HG02938 (cell line): ENCODE data around the gene GEMIN4.

Source experiments
- ATAC-seq: cut with Tn5 transposase; IDR thresholded peaks from one replicate; pipeline ENCODE4 v1.9.1; 2021; ENCODE audit warnings: mild to moderate bottlenecking, moderate library complexity; ENCODE audit not compliant: unreplicated experiment

GEMIN4 gene

DNA sequence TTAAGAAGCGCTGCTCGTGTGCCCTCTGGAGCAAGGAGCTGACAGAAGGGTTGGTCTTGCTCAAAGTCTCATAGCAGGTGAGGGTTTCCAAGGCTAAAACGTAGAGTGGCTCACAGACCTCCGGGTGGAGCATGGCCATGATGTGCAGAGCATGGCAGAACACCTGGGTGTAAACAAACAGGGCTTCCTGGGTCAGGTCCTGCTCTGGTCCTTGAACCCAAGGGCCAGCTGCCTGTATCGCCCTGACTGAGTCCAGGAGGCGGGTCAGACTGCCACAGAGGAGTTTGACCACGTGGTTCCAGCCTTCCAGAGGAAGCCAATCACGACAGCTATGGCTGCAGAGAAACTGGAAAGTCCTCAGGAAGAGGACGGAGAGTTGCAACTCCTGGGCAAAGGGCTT is 7.1 kb downstream of the GEMIN4 start:
- no peak for ATAC-seq

DNA sequence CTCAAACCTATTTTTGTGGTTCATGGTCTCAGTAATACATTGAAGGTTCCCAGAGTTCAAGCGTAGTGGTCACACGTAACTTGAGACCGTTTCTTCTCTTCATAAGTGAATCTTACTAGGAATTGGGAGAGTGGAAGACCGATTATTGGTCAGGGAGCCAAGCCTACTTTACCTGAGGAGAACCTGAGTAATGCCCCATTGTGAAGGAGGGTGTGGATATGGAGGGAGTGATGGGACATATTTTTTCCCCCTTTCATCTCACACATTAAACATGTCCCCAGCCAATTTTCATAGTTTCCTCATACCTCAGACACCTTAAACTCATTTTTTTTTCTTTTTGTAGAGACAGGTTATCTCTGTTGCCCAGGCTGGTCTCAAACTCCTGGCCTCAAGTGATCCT is 8.9 kb downstream of the GEMIN4 start:
- no peak for ATAC-seq

DNA sequence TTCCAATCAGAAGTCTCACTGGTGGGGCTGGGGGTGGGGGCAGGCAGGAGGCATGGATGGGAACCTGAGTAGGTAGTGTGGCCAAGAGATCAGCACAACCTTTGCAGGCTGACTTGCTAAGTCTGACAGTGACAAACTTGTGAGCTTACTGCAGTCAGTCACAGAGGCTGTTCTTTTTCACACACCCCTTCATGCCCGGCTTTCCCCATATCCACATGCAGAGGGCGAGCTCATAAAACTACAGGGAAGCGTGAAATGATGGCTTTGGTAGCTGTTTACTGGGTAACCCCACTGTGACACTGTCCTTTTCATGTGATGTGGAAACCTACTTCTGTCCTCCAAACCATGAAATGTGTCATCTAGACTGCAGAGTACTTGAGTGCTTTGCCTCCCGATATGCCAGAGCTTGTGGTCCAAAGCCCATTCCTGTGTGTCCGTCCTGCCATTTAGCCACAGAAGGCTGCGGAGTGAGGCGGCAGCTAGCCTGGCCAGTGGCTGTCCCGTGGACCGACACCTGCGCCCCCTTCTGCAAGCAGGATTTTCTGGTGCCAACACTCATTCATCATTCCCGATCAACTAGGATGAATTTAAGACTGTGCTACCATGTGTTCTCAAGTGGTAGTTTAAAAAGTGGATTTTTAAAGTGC is 9.8 kb downstream of the GEMIN4 start:
- no peak for ATAC-seq

GRCh38 chr17:740240-741017 is 11.6 kb downstream of the GEMIN4 start:
- peak; percentile 90 for ATAC-seq

GRCh38 chr17:737561-738113 is 14.4 kb downstream of the GEMIN4 start:
- ATAC-seq: no peak

GRCh38 chr17:733743-734142 is 18.3 kb downstream of the GEMIN4 start:
- no peak for ATAC-seq

- ATAC-seq: no peak
These were observed 19.0 kb downstream of the GEMIN4 start for GRCh38 chr17:732902-733720.

DNA sequence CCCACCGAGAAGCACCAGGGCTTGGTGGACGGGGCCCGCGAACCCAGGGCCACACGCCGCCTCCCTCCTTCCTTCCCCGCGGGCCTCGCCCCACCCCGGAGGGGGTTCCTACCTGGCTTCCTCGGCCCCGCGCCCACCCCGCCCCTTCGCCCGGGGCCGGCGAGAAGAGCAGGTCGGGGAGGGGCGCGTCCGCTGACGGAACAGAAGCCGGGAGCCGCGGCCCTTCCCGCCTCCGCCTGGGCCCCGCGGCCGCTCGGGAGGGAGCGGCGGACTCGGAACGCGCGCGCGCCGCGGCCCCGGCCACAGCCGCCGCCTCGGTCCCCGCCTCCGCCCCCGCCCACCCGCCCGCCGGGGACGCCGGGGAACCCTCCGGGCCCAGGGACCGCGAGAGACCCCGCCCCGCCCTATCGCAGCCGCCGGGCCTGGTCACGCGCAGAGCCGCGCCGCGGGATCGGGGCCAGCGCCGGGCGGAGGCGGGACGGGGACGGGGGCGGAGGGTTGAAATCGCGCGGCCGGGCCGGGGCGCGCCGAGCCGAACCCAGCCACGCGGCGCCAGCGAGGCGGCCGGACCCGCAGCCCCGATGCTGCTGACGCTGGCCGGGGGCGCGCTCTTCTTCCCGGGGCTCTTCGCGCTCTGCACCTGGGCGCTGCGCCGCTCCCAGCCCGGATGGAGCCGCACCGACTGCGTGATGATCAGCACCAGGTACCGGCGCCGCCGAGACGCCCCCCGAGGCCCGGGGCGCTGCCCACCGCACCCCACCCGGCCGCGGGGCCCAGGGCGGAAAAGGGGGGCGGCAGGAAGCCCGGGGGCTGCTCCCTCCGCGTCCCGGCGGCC is 19.8 kb downstream of the GEMIN4 start, which contains the start of gene TLCD3A:
TLCD3A (plus strand) TSS at position 530 of the 835 bp plus-strand sequence; CDS start at position 582, 52 bp downstream.
- no peak for ATAC-seq

- ATAC-seq: no peak
These were observed 20.4 kb downstream of the GEMIN4 start for GRCh38 chr17:731644-732066.

- ATAC-seq: no peak
These were observed 23.2 kb downstream of the GEMIN4 start for GRCh38 chr17:728911-729310.

DNA sequence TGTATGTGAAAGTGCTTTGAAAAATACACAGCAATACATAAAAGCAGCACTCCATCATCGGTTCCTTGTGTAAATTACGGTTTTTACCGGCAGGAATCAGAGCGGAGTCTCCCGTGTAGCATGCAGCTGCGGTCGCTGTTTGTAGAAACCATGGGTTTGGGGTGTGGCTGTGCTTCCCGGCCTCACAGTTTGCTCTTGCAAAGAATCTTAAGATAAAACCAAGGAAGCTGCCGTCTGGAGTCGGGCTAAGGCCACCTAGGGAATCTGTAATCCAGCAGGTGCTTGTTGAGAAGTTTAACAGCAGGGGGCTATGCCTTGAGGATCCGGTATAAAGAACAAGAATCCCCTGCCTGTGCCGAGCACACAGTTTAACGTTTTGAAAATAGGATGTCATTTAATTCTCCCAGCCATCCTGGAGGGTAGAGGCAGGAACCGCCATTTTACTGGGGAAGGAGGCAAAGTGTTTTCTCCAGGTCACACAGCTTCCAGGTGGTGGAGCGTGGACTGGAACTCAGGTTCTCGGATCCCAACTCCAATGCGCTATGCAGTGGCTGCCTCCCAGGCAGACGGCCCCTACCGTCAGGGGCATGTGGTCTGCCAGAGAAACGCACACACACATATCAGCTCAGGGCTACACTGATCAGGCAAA is 25.7 kb downstream of the GEMIN4 start:
- ATAC-seq: no peak

DNA sequence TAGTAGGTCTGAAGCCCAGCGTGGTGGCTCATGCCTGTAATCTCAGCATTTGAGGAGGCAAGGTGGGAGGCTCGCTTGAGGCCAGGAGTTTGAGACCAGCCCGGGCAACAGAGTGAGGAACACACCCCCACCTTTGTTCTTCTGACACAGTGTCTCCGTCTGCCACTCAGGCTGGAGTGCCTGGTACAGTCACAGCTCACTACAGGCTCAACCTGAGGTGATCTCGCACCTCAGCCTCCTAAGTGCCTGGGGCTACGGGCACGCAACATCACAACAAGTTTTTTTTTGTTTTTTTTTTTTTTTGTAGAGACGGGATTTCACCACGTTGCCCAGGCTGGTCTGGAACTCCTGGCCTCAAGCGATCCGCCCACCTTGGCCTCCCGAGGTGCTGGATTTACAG is 26.3 kb downstream of the GEMIN4 start:
- no peak for ATAC-seq

DNA sequence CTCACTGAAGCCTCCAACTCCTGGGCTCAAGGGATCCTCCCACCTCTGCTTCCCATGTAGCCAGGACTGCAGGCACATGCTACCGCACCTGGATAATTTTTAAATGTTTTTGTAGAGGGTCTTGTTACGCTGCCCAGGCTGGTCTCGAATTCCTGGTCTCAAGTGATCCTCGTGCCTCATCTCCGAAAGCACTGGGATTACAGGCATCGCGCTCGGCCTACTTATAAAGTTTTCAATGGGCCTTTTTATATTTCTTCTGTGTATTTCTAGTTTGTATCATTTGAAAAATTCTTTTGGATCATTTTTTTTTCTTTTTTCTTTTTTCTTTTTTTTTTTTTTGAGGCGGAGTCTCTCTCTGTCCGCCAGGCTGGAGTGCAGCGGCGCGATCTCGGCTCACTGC is 27.0 kb downstream of the GEMIN4 start:
- ATAC-seq: no peak

- ATAC-seq: no peak
These were observed 30.5 kb downstream of the GEMIN4 start for GRCh38 chr17:721540-721937.

DNA sequence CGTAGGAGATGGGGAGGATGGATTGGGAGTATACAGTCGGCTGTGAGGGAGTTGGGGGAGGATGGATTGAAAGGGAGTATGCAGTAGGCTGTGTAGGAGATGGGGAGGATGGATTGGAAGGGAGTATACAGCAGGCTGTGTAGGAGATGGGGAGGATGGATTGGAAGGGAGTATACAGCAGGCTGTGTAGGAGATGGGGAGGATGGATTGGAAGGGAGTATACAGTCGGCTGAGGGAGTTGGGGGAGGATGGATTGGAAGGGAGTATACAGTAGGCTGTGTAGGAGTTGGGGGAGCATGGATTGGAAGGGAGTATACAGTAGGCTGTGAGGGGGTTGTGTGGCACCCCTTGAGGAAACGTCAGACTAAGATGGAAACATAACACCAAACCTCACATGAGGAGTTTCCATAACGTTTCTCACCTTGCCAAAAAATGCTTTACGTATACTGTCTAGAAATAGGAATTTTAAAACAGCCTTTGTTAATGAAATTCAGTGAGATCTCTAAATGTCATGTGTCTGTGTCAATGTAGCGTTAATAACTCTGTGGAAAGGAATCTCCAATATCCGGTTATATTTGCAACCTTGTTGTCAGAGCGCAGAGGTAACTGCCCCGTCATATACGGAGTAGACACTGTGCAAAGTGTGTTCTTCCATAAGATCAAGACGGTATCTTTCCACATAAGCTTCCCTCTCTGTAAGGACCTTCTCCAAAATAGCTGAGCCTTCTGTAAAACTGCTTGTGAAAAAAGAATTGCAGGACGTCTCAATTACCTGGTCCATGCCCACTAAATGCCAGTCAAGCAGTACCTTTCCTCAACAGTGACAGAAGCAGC is 31.1 kb downstream of the GEMIN4 start:
- no peak for ATAC-seq

- ATAC-seq: no peak
These were observed 34.0 kb downstream of the GEMIN4 start for GRCh38 chr17:718075-718474.

- ATAC-seq: no peak
These were observed 43.9 kb downstream of the GEMIN4 start for GRCh38 chr17:708132-708531.

DNA sequence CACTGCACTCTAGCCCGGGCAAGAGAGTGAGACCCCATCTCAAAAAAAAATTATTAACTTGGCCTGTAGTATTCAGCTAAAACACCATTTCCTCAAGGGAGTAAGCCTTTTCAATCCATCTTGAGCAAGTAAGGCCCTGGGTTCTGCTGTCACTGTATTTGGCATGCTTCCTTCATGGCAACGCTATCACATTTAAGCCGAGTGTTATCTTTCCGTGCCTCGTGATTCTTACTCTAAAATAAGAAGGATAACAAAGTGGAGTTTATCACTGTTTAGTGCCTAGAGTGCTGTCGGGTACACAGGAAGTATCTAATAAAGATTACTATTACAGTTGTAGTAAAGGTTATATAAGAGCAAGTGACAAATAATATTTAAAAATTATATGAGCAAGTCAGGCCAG is 46.2 kb downstream of the GEMIN4 start:
- ATAC-seq: no peak

GRCh38 chr17:705011-705410 is 47.1 kb downstream of the GEMIN4 start:
- no peak for ATAC-seq
